Psoas muscle (tissue), 8 donors: ENCODE data around the gene C2. TPM values are rescaled to one million over a fixed set of nuclear protein-coding genes. Genes with fewer than 3 reads are reported as not detected.
A peak's percentile ranks its signal among the peaks of the same experiment; 100 is the strongest.

Experiments
- ATAC-seq, 4 donors: fragments of 200-7000 bp; cut with Tn5 transposase; one replicate each; pipeline ENCODE4 v1.9.1; 2020; ENCODE audit warnings: moderate library complexity in 3 of 4, mild to moderate bottlenecking in 2 of 4
- DNase-seq, 2 donors: peaks; one replicate each; pipeline ENCODE4 v3.0.0-alpha.2; 2020
- H3K27ac ChIP-seq: fragments of 200-600 bp; one replicate; pipeline ENCODE4 v1.8.0; 2022
- H3K27me3 ChIP-seq, 3 donors: fragments of 200-600 bp in 1 of 3; one replicate each; pipeline versions ENCODE4 v1.6.1 to v1.8.0; 2013 to 2022; ENCODE audit warnings: low read length in 2 of 3, mild to moderate bottlenecking in 2 of 3, moderate library complexity in 1 of 3; ENCODE audit not compliant: insufficient read depth in 3 of 3
- H3K36me3 ChIP-seq, 2 donors: fragments of 200-600 bp in 1 of 2; one replicate each; pipeline versions ENCODE4 v1.6.1 to v1.8.0; 2013 to 2022; ENCODE audit warnings: low read depth in 1 of 2, mild to moderate bottlenecking in 1 of 2, moderate library complexity in 1 of 2; ENCODE audit not compliant: insufficient read depth in 1 of 2
- H3K4me1 ChIP-seq: fragments of 200-600 bp; one replicate; pipeline ENCODE4 v1.8.0; 2022
- H3K4me3 ChIP-seq: fragments of 200-600 bp; one replicate; pipeline ENCODE4 v1.8.0; 2022; ENCODE audit warnings: mild to moderate bottlenecking
- H3K9me3 ChIP-seq: fragments of 200-600 bp; one replicate; pipeline ENCODE4 v1.8.0; 2022
- CTCF ChIP-seq: fragments of 200-600 bp; IDR thresholded peaks from one replicate; pipeline ENCODE4 v1.8.0; 2022; ENCODE audit warnings: antibody characterized with exemption
- WGBS, 3 donors: extraction: QIAGEN DNeasy Blood & Tissue Kit; methylation state at CpG; one replicate each; pipeline versions ENCODE4 v1.1.6 to v1.1.7; 2013; 5-methylcytosine and 5-hydroxymethylcytosine counted together
- intact Hi-C, 2 donors: fragments of 100-400 bp; cut with DNase I; formaldehyde crosslinking; loops; one replicate each; pipeline versions ENCODE4 v1.11.0 to v1.14.2; 2022
- polyA plus RNA-seq, 3 donors: library from polyadenylated mRNA; stranded (reverse); fragments of 200-250 nt; gene quantifications; one replicate each; pipeline ENCODE4 v1.2.3, GENCODE V29; 2013
- total RNA-seq, 4 donors: library from RNA; stranded (reverse); fragmentation: NEBNext Ultra II Directional in 2 of 4; extraction: Animal tissue kit (Norgen Biotek cat#: 25700) in 2 of 4; gene quantifications; one replicate each; pipeline versions ENCODE4 v1.2.1 to v1.2.4, GENCODE V29; 2021 to 2023
- donor health status: healthy with polysubstance abuse.
- donor health status: DM: no; HTN: no; CAD: no; lungs with moderate emphysema.
- donor health status: Bipolar disorder and iron deficiency.
- donor health status: healthy.
- donor health status: DM: yes; HTN: yes; CAD: no.
- donor health status: DM: no; HTN: no; CAD: no.
- donor health status: DM: no; HTN: no; CAD: no.
- donor health status: DM: yes; HTN: yes; CAD: no.

Gene C2
- total and polyA plus RNA-seq, 7 donors: 0.77 to 5.5 (median 1.5) TPM

- H3K27ac ChIP-seq: no peak overlapping the region
- no peaks in the 10 kb centered on the region for H3K36me3 ChIP-seq
- H3K4me1 ChIP-seq: no peaks in the 10 kb centered on the region
- TF ChIP-seq CTCF: no peak
- intact Hi-C loops: no loop called here
- WGBS, 3 donors: 57 to 60% (median 59%) methylated on average over 3 of the region's 3 CpGs
- no peak for ATAC-seq
- no peaks in the 10 kb centered on the region for H3K9me3 ChIP-seq
- no peaks in the 10 kb centered on the region for H3K27me3 ChIP-seq
- no peak overlapping the region for H3K4me3 ChIP-seq
- no peak for DNase-seq
Observed at GRCh38 chr6:31935021-31935420, 7.5 kb downstream of the C2 start.

GRCh38 chr6:31935823-31936222, 8.3 kb downstream of the C2 start:
- Histone ChIP-seq H3K27ac (no peak overlapping the region), H3K4me1 (no peaks in the 10 kb centered on the region), H3K4me3 (no peak overlapping the region), H3K27me3 (no peaks in the 10 kb centered on the region), H3K9me3 (no peaks in the 10 kb centered on the region), H3K36me3 (no peaks in the 10 kb centered on the region)
- WGBS, 3 donors: 77 to 80% (median 78%) methylated on average over 9 of the region's 9 CpGs
- intact Hi-C loops: no loop called here
- DNase-seq (no peak), ATAC-seq (no peak)
- TF ChIP-seq CTCF: no peak

GRCh38 chr6:31940256-31940664, 12.7 kb downstream of the C2 start:
- no peaks in the 10 kb centered on the region for H3K9me3 ChIP-seq
- H3K4me3 ChIP-seq: no peak overlapping the region
- H3K4me1 ChIP-seq: no peaks in the 10 kb centered on the region
- H3K27ac ChIP-seq: no peak overlapping the region
- no peak for TF ChIP-seq CTCF
- WGBS, 3 donors: 1 to 3% (median 2%) methylated on average over 6 of the region's 6 CpGs
- intact Hi-C loops: no loop called here
- H3K27me3 ChIP-seq: peaks cover 0 to 27% (median 0%) of the 10 kb centered on the region in 3 donors
- no peak for ATAC-seq
- DNase-seq: no peak
- no peaks in the 10 kb centered on the region for H3K36me3 ChIP-seq

GRCh38 chr6:31943742-31944141, 16.2 kb downstream of the C2 start:
- TF ChIP-seq CTCF: no peak
- intact Hi-C loops: no loop called here
- ATAC-seq (no peak), DNase-seq (no peak)
- H3K4me1 ChIP-seq: no peaks in the 10 kb centered on the region
- peaks cover 0 to 28% (median 0%) of the 10 kb centered on the region in 3 donors for H3K27me3 ChIP-seq
- no peaks in the 10 kb centered on the region for H3K36me3 ChIP-seq
- H3K27ac ChIP-seq: no peak overlapping the region
- H3K9me3 ChIP-seq: no peaks in the 10 kb centered on the region
- 79 to 83% (median 81%) methylated on average over 3 of the region's 3 CpGs for WGBS, 3 donors
- no peak overlapping the region for H3K4me3 ChIP-seq

- WGBS, 3 donors: 67 to 74% (median 73%) methylated on average over 9 of the region's 9 CpGs
- Histone ChIP-seq H3K4me1 (no peaks in the 10 kb centered on the region), H3K4me3 (no peak overlapping the region), H3K9me3 (no peaks in the 10 kb centered on the region), H3K27me3 (peaks cover 0 to 28% (median 0%) of the 10 kb centered on the region in 3 donors), H3K36me3 (no peaks in the 10 kb centered on the region), H3K27ac (peak overlapping the region; percentile 30)
- DNase-seq (no peak), ATAC-seq (no peak)
- intact Hi-C loops: no loop called here
- TF ChIP-seq CTCF: no peak
Observed at GRCh38 chr6:31945154-31945506, 17.6 kb downstream of the C2 start.
